Sigmoid colon (tissue), 4 donors: ENCODE measurements around the gene APBB1IP.
"Not testable (repeated sequence)": the region's sequence is repeated elsewhere in the genome, so short reads cannot be mapped to it uniquely, and the experiment has no call there.

Source experiments
- EP300 ChIP-seq, 4 donors: sonication (generic); formaldehyde crosslinking; IDR thresholded peaks; one replicate each; pipeline ENCODE4 v1.6.1; 2017; ENCODE audit warnings: antibody characterized with exemption in 4 of 4
- POLR2A ChIP-seq, 2 donors: fragments of 450-650 bp; IDR thresholded peaks; one replicate each; pipeline ENCODE4 v1.6.1; 2016; ENCODE audit warnings: antibody characterized with exemption in 2 of 2, mild to moderate bottlenecking in 2 of 2, moderate library complexity in 2 of 2
- TF ChIP-seq, protein P1 (sequence below), 4 experiments: fragments of 450-650 bp in 3 of 4; fragments of 200-600 bp in 1 of 4; IDR thresholded peaks; one replicate each; pipeline ENCODE4 v1.5.1; 2016 to 2019; ENCODE audit warnings: antibody characterized with exemption in 4 of 4, mild to moderate bottlenecking in 3 of 4, moderate library complexity in 2 of 4

DNA sequence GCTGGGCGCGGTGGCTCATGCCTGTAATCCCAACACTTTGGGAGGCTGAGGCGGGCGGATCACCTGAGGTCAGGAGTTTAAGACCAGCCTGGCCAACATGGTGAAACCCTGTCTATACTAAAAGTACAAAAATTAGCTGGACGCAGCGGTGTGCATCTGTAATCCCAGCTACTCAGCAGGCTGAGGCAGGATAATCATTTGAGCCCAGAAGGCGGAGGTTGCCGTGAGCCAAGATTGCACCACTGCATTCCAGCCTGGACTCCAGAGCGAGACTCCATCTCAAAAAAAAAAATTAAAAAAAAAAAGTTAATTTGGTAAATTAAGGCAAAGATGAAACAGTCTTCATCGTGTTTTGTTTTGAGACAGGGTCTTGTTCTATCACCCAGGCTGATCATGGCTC is 66.3 kb downstream of the APBB1IP start:
- TF ChIP-seq, protein P1, sequence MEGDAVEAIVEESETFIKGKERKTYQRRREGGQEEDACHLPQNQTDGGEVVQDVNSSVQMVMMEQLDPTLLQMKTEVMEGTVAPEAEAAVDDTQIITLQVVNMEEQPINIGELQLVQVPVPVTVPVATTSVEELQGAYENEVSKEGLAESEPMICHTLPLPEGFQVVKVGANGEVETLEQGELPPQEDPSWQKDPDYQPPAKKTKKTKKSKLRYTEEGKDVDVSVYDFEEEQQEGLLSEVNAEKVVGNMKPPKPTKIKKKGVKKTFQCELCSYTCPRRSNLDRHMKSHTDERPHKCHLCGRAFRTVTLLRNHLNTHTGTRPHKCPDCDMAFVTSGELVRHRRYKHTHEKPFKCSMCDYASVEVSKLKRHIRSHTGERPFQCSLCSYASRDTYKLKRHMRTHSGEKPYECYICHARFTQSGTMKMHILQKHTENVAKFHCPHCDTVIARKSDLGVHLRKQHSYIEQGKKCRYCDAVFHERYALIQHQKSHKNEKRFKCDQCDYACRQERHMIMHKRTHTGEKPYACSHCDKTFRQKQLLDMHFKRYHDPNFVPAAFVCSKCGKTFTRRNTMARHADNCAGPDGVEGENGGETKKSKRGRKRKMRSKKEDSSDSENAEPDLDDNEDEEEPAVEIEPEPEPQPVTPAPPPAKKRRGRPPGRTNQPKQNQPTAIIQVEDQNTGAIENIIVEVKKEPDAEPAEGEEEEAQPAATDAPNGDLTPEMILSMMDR (IDR thresholded peaks at IDR 0.05) = not testable (repeated sequence)
- not testable (repeated sequence) for TF ChIP-seq POLR2A, EP300 (IDR thresholded peaks at IDR 0.05)
